Renal cortical epithelial cell (primary cell): Measurements from ENCODE around the gene KLF18. TPM values are rescaled to one million over a fixed set of nuclear protein-coding genes. Genes with fewer than 3 reads are reported as not detected.

Experiments used
- total RNA-seq: library from RNA; depleted of rRNA; stranded (reverse); fragments of >200 nt; gene quantifications from 2 replicates; pipeline ENCODE4 v1.2.3, GENCODE V29; 2014

KLF18 gene
- total RNA-seq, 1 donor from 2014 or later: not detected

Other genes with a start within 250 kb of the KLF18 start
- 0.40 and 3.0 TPM in 2 replicates for gene ARTN, start 207.8 kb downstream of the KLF18 start, total RNA-seq
- 12.5 and 41.1 TPM in 2 replicates for gene IPO13, start 194.7 kb downstream of the KLF18 start, total RNA-seq
- 21.5 and 22.8 TPM in 2 replicates for gene DPH2, start 171.6 kb downstream of the KLF18 start, total RNA-seq
- 69.4 and 178 TPM in 2 replicates for gene ATP6V0B, start 166.7 kb downstream of the KLF18 start, total RNA-seq
- gene B4GALT2, start 162.4 kb downstream of the KLF18 start, total RNA-seq: 36.8 and 65.8 TPM in 2 replicates
- 6.3 and 6.5 TPM in 2 replicates for gene CCDC24, start 150.0 kb downstream of the KLF18 start, total RNA-seq
- gene SLC6A9, start 110.2 kb downstream of the KLF18 start, total RNA-seq: 2.8 and 5.0 TPM in 2 replicates
- not detected in 2 replicates for gene KLF17, start 22.8 kb downstream of the KLF18 start, total RNA-seq
- 12.2 and 17.9 TPM in 2 replicates for gene DMAP1, start 71.8 kb upstream of the KLF18 start, total RNA-seq
- gene ERI3, start 213.6 kb upstream of the KLF18 start, total RNA-seq: 52.6 and 67.7 TPM in 2 replicates